GM10266 (cell line): ENCODE measurements around the gene CAPN14.

Source experiments
- DNase-seq: peaks from one replicate; pipeline ENCODE4 v3.0.0; 2012; ENCODE audit errors: extremely low spot score
- TF ChIP-seq, protein P1 (sequence below): IDR thresholded peaks from 2 replicates; pipeline ENCODE4 v1.5.1; 2012; ENCODE audit warnings: mild to moderate bottlenecking, low read depth; ENCODE audit not compliant: control insufficient read depth, insufficient read depth; ENCODE audit errors: missing control alignments

The CAPN14 gene

GRCh38 chr2:31240381-31241365 lies 23.4 kb upstream of the CAPN14 start:
- DNase-seq, result no peak
- TF ChIP-seq, protein P1, sequence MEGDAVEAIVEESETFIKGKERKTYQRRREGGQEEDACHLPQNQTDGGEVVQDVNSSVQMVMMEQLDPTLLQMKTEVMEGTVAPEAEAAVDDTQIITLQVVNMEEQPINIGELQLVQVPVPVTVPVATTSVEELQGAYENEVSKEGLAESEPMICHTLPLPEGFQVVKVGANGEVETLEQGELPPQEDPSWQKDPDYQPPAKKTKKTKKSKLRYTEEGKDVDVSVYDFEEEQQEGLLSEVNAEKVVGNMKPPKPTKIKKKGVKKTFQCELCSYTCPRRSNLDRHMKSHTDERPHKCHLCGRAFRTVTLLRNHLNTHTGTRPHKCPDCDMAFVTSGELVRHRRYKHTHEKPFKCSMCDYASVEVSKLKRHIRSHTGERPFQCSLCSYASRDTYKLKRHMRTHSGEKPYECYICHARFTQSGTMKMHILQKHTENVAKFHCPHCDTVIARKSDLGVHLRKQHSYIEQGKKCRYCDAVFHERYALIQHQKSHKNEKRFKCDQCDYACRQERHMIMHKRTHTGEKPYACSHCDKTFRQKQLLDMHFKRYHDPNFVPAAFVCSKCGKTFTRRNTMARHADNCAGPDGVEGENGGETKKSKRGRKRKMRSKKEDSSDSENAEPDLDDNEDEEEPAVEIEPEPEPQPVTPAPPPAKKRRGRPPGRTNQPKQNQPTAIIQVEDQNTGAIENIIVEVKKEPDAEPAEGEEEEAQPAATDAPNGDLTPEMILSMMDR, result no peak

DNA sequence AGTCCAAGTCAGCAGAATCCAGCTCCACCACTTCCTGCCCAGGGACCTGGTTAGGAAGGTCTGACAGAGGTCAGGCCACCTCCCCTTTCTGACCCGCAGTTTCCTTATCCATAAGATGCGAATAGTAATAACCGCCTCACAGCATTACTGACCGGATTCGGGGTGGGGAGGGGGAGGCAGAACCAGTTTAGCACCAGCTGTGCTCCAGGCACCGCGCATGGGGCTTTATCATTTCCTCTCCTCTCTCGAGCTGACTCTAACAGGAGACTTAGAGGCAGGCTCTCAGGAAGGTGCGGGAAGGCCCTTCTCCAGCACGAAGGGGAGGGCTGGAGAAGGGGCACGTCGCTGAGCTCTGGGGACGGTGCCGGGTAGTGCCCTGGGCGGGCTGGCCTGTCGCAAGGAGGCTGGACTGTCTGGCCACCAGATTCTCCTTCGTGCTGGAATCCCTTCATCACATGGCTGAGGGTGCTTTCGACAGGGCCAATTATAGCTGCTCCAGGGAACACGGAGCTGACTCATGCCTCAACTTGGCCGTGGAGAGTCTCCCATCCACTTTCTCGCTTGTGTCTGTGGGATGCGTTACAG lies 22.4 kb upstream of the CAPN14 start:
- TF ChIP-seq, protein P1, result no peak
- no peak for DNase-seq

DNA sequence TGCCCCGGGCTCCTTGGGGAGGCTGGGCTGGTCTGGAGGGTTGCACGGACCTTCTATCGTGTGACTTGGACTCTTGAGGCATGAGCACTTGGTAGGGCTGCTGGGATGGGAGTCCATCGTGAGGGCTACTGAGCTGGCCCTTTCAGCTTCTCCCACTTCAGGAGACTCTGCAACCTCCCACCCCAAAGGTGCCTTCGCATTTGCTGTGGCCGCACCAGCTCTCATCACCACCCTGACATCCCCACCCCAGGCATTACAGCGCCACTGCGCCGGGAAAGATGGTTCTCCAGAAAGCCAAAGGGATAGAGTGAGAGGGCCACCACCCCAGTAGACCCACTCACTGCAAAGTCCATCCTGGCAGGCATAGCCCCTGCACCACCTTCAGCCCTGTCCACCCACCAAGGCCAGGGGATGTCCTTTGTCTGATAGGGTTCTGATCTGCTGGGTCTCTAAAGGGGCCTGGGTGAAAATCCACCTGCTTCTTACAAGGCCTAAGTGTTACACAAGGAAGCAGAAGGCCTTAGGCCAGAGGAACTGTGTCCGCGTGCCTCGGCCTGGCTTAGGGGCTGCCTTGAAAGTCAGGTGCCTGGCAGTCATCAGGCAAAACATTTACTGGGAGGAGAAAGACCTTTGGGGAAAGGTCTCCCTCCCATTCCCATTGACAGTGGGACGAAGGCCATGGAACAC lies 21.7 kb upstream of the CAPN14 start:
- TF ChIP-seq, protein P1, result no peak
- no peak for DNase-seq

DNA sequence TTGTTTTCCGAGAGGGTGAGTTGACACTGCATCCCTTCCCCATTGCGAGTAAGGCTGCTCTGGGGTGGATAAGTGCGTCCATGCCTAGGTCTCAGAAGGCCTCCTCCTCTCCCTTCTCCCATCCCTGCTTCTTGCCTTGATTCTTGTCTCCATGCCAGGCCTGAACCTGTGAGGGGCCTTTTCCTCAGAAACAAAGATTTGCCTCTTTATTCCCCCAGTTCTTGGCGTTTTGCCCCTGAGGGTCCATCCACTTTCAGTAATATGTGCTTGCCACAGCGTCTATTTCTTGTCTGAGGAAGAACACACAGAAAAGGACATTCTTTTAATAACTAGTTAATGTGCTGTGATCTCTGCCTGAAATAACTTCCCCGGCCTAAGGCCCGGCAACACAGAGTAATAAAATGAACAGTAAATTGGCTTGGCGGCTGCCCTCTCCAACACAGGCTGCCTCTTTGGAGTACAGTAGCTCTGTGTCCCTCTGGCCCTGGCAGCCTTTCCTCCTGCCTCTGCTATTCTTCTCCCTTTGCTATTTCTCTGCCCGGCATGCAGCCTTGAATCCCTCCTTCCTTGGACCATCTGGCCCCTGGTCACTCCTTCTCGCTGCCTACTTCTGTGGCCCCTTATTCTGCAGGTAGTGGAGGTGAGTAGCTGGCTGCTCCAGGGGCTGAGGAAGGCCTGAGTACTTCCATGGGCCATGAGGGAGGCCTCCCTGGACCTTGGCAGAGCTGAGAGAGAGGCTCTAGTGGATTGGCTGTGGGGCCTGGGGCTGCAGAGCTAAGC lies 21.0 kb upstream of the CAPN14 start:
- TF ChIP-seq, protein P1, result no peak
- DNase-seq, result no peak

DNA sequence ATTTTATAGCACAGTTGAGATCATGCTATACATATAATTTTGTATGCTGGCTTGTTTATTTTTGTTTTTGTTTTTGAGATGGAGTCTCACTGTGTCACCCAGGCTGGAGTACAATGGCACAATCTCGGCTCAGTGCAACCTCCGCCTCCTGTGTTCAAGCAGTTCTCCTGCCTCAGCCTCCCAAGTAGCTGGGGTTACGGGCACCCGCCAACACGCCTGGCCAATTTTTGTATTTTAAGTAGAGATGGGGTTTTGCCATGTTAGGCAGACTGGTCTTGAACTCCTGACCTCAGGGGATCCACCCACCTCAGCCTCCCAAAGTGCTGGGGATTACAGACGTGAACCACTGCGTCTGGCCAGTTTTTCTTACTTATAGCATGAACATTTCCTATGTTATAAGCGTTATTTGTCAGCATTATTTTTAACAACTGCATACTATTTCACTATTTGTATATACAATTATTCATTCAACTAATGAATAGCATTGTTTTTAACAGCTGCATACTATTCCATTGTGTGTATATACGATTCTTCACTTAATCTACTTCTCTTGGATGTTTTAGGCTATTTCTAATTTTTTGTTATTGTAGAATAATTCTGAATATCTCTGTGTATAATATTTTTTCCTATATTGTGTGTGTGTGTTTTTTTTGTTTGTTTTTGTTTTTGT lies 20.2 kb upstream of the CAPN14 start:
- TF ChIP-seq, protein P1, result no peak
- no peak for DNase-seq

DNA sequence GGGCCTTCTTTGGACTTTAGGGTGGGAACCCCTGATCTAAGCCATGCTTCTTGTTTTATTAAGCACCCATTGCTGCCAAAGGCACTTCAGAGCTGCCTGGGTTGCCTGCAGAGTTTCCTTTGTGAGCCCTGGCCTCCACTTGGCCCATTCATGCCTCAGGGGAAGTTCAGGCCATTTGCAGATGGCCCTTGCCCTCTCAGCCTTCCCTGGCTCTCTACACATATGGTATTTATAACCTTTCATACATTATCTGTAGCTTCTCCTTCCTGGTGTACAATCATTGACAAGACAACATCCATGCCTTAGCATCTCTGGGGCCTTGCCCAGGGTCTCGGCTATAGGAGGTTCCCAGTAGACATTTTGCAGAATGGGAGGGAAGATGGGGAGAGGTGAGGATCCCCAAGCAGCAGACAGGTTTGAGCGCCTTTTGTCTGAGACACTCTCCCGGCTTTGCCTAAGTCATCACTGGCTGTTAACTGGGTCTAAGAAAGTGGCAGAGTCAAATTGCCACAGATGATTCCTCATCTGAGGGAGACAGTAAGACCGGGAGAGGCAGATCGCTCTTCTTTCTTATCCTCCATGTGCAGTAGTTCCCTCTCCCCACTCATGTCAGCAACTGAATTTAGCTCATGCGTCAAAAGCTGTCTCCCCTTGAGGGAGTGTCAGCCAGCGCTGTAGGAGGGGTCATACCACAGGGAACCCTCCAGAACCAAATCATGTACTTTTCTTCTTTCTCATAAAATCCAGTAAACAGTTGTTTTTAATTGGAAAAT lies 19.3 kb upstream of the CAPN14 start:
- TF ChIP-seq, protein P1, result no peak

More for the DNA sequence above, 19.3 kb upstream of the CAPN14 start:
- DNase-seq, result no peak
